Activated T-cell treated with anti-CD3 and anti-CD28 coated beads for 24 hours (primary cell): ENCODE results near the gene TRIM3.

ENCODE experiments used
- DNase-seq: peaks from one replicate; pipeline ENCODE4 v3.0.0-alpha.2; 2020; ENCODE audit warnings: low read depth

TRIM3 gene

GRCh38 chr11:6401464-6401863, 72.3 kb downstream of the TRIM3 start:
- no peak for DNase-seq

GRCh38 chr11:6400431-6401345, 73.1 kb downstream of the TRIM3 start:
- no peak for DNase-seq
